GM12878 (cell line): Measurements from ENCODE around the gene LRRC37B. TPM values are rescaled to one million over a fixed set of nuclear protein-coding genes. Genes with fewer than 3 reads are reported as not detected.
"Not testable (repeated sequence)": the region's sequence is repeated elsewhere in the genome, so short reads cannot be mapped to it uniquely, and the experiment has no call there.

Source experiments
- ATAC-seq: fragments of 200-7000 bp; cut with Tn5 transposase; 3 replicates; pipeline ENCODE4 v1.9.1; 2020; ENCODE audit warnings: mild to moderate bottlenecking, moderate library complexity
- BruUV-seq: library from RNA; stranded (reverse); fragments of 400-500 nt; replicated peaks from 2 replicates; lab custom pipeline; 2021; lab: Mats Ljungman, UMichigan
- CTCF ChIA-PET: fragments of 300-600 bp; sonication (Branson Sonifier 250); formaldehyde crosslinking; extraction: SDS; loops from one replicate; lab custom pipeline; 2021; ENCODE audit warnings: inconsistent platforms; lab: Yijun Ruan, JAX
- POLR2A ChIA-PET: fragments of 350-600 bp; formaldehyde crosslinking; extraction: SDS; loops from one replicate; lab custom pipeline; 2021; ENCODE audit warnings: inconsistent platforms; lab: Charles Lee
- RAD21 ChIA-PET: fragments of 300-600 bp; sonication (Branson Sonifier 250); formaldehyde crosslinking; loops from one replicate; lab custom pipeline; 2023; ENCODE audit warnings: antibody characterized with exemption; ENCODE audit not compliant: unreplicated experiment; lab: Charles Lee
- SMC1A ChIA-PET: fragments of 300-600 bp; sonication (Branson Sonifier 250); formaldehyde crosslinking; loops from one replicate; lab custom pipeline; 2023; ENCODE audit not compliant: unreplicated experiment, uncharacterized antibody; lab: Charles Lee
- DNase-seq: peaks from one replicate; pipeline ENCODE4 v3.0.0-alpha.2; 2011; ENCODE audit warnings: low read depth, low spot score
- FAIRE-seq: peaks from 3 replicates; lab custom pipeline; 2011; peaks lifted over from hg19 to GRCh38; lab: Jason Lieb, UNC
- H2AFZ ChIP-seq: 2 replicates; pipeline ENCODE4 v1.6.0; 2011; ENCODE audit warnings: low read depth, low read length, control low read depth; ENCODE audit not compliant: control insufficient read depth
- H3K27ac ChIP-seq: 2 replicates; pipeline ENCODE4 v1.5.1; 2011; ENCODE audit warnings: control low read depth; ENCODE audit not compliant: control insufficient read depth, insufficient read depth
- H3K27me3 ChIP-seq, 2 experiments: replicated peaks in 1 of 2; 2 replicates each; pipeline versions ENCODE4 v1.6.0 to v1.6.1; 2011; ENCODE audit warnings: low read length in 1 of 2; ENCODE audit not compliant: control insufficient read depth in 2 of 2, insufficient read depth in 2 of 2
- H3K36me3 ChIP-seq, 2 experiments: 2 replicates each; pipeline ENCODE4 v1.5.1; 2011; ENCODE audit warnings: low read length in 1 of 2; ENCODE audit not compliant: control insufficient read depth in 2 of 2, insufficient read depth in 2 of 2
- H3K4me1 ChIP-seq: 2 replicates; pipeline ENCODE4 v1.6.1; 2011; ENCODE audit warnings: mild to moderate bottlenecking, low read length, moderate library complexity, mixed read lengths; ENCODE audit not compliant: control insufficient read depth, insufficient read depth
- H3K4me2 ChIP-seq: 2 replicates; pipeline ENCODE4 v1.6.0; 2011; ENCODE audit warnings: control low read depth; ENCODE audit not compliant: control insufficient read depth, insufficient read depth
- H3K4me3 ChIP-seq: fragments of 200-600 bp; sonication (generic); 2 replicates; pipeline ENCODE4 v1.5.1; 2016
- H3K79me2 ChIP-seq: 2 replicates; pipeline ENCODE4 v1.6.0; 2011; ENCODE audit warnings: low read length; ENCODE audit not compliant: control insufficient read depth, insufficient read depth
- H3K9ac ChIP-seq: 2 replicates; pipeline ENCODE4 v1.8.0; 2011; ENCODE audit warnings: low read length, control low read depth, mixed read lengths; ENCODE audit not compliant: control insufficient read depth, insufficient read depth
- H3K9me3 ChIP-seq: replicated peaks from 3 replicates; pipeline ENCODE4 v1.5.1; 2011; ENCODE audit warnings: mild to moderate bottlenecking, low read length; ENCODE audit not compliant: control insufficient read depth, insufficient read depth
- H4K20me1 ChIP-seq: 2 replicates; pipeline ENCODE4 v1.6.0; 2011; ENCODE audit not compliant: control insufficient read depth, insufficient read depth
- BHLHE40 ChIP-seq, 2 experiments: fragments of 450-650 bp in 1 of 2; IDR thresholded peaks; 2 replicates each; pipeline ENCODE4 v1.6.1; 2011 to 2017; ENCODE audit warnings: low read depth in 2 of 2, borderline replicate concordance in 1 of 2, improper control_type of control experiment in 1 of 2, low read length in 1 of 2, mild to moderate bottlenecking in 1 of 2
- CHD1 ChIP-seq: IDR thresholded peaks from 2 replicates; pipeline ENCODE4 v1.6.1; 2012; ENCODE audit warnings: low read depth, low read length, improper control_type of control experiment
- HCFC1 ChIP-seq: fragments of 150-350 bp; IDR thresholded peaks from 2 replicates; pipeline ENCODE4 v1.6.1; 2014; ENCODE audit warnings: low read length
- SUPT20H ChIP-seq: IDR thresholded peaks from 2 replicates; pipeline ENCODE4 v1.6.1; 2011; ENCODE audit warnings: low read depth, mild to moderate bottlenecking, low read length, moderate library complexity, borderline replicate concordance; ENCODE audit not compliant: control insufficient read depth
- ZBED1 ChIP-seq: IDR thresholded peaks from 2 replicates; pipeline ENCODE4 v1.6.1; 2016; ENCODE audit warnings: borderline replicate concordance
- ZSCAN29 ChIP-seq: fragments of 450-650 bp; IDR thresholded peaks from 2 replicates; pipeline ENCODE4 v1.6.1; 2017; ENCODE audit warnings: mild to moderate bottlenecking, moderate library complexity
- WGBS: methylation state at CpG from one replicate; pipeline ENCODE4 v1.1.6; 2016; ENCODE audit warnings: low lambda C conversion rate; ENCODE audit not compliant: insufficient replicate concordance, insufficient coverage; ENCODE audit errors: missing lambda C conversion rate; 5-methylcytosine and 5-hydroxymethylcytosine counted together
- in situ Hi-C: fragments of 300-500 bp; cut with MboI; formaldehyde crosslinking; loops from 9 replicates; pipeline ENCODE4 v1.14.3; 2018; ENCODE audit warnings: mixed read lengths
- intact Hi-C: fragments of 100-400 bp; cut with micrococcal nuclease; formaldehyde crosslinking; loops from one replicate; pipeline ENCODE4 v1.14.2; 2022; ENCODE audit not compliant: unreplicated experiment
- polyA plus RNA-seq, 11 experiments: library from polyadenylated mRNA; depleted of rRNA in 4 of 11; unstranded in 6 of 11; stranded (reverse) in 5 of 11; fragments of >200 nt; fragmentation: Nextera tagmentation in 4 of 11; fragmentation: Illumina TruSeq in 1 of 11; extraction: Ambion mirVana in 4 of 11; extraction: Trizol in 1 of 11; gene quantifications; 1 replicate in 1 of 11; 2 replicates in 10 of 11; pipeline versions ENCODE4 v1.2.1 to v1.2.3, GENCODE V29; 2011 to 2016; ENCODE audit warnings: inconsistent platforms in 2 of 11, missing spikeins in 2 of 11, low read depth in 1 of 11
- total RNA-seq, 4 experiments: library from RNA; depleted of rRNA in 3 of 4; stranded (reverse); fragments of >200 nt in 3 of 4; fragmentation: Illumina TruSeq in 1 of 4; extraction: Trizol in 1 of 4; gene quantifications; 2 replicates each; pipeline versions ENCODE4 v1.2.1 to v1.2.3, GENCODE V29; 2013 to 2021
- TF ChIP-seq, protein P1 (sequence below): fragments of 450-650 bp; formaldehyde crosslinking; IDR thresholded peaks from 2 replicates; pipeline ENCODE4 v1.4.0; 2020; ENCODE audit warnings: mild to moderate bottlenecking, moderate library complexity
- TF ChIP-seq, protein P2 (sequence below): fragments of 450-650 bp; formaldehyde crosslinking; IDR thresholded peaks from 2 replicates; pipeline ENCODE4 v1.5.0; 2022; ENCODE audit warnings: mild to moderate bottlenecking, missing genetic modification characterization

LRRC37B gene
- total and polyA plus RNA-seq, 10 of the 15 experiments (the other 5 are each of a cell fraction or from before 2014, with no cell fraction given), result 3.2 to 25.7 (median 9.2) TPM

DNA sequence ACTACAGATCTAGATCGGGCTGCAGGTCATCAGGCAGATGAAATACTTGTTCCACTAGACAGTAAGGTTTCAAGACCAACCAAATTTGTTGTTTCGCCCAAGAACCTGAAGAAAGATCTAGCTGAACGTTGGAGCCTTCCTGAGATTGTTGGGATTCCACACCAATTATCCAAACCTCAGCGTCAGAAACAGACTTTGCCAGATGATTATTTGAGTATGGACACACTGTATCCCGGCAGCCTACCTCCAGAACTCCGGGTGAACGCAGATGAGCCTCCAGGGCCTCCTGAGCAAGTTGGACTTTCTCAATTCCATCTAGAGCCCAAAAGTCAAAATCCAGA lies 14.4 kb downstream of the LRRC37B start (continued):
- TF ChIP-seq, protein P1, sequence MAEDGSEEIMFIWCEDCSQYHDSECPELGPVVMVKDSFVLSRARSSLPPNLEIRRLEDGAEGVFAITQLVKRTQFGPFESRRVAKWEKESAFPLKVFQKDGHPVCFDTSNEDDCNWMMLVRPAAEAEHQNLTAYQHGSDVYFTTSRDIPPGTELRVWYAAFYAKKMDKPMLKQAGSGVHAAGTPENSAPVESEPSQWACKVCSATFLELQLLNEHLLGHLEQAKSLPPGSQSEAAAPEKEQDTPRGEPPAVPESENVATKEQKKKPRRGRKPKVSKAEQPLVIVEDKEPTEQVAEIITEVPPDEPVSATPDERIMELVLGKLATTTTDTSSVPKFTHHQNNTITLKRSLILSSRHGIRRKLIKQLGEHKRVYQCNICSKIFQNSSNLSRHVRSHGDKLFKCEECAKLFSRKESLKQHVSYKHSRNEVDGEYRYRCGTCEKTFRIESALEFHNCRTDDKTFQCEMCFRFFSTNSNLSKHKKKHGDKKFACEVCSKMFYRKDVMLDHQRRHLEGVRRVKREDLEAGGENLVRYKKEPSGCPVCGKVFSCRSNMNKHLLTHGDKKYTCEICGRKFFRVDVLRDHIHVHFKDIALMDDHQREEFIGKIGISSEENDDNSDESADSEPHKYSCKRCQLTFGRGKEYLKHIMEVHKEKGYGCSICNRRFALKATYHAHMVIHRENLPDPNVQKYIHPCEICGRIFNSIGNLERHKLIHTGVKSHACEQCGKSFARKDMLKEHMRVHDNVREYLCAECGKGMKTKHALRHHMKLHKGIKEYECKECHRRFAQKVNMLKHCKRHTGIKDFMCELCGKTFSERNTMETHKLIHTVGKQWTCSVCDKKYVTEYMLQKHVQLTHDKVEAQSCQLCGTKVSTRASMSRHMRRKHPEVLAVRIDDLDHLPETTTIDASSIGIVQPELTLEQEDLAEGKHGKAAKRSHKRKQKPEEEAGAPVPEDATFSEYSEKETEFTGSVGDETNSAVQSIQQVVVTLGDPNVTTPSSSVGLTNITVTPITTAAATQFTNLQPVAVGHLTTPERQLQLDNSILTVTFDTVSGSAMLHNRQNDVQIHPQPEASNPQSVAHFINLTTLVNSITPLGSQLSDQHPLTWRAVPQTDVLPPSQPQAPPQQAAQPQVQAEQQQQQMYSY (CRISPR knock-in tag), result no peak
- TF ChIP-seq SUPT20H (no peak), CHD1 (no peak), ZSCAN29 (no peak), BHLHE40 (IDR thresholded peaks at IDR 0.05; ENCODE audit: borderline replicate concordance in 1 of 2, low read depth in 2 of 2, low read length in 1 of 2) (no peak), ZBED1 (no peak), HCFC1 (no peak)
- TF ChIP-seq, protein P2, sequence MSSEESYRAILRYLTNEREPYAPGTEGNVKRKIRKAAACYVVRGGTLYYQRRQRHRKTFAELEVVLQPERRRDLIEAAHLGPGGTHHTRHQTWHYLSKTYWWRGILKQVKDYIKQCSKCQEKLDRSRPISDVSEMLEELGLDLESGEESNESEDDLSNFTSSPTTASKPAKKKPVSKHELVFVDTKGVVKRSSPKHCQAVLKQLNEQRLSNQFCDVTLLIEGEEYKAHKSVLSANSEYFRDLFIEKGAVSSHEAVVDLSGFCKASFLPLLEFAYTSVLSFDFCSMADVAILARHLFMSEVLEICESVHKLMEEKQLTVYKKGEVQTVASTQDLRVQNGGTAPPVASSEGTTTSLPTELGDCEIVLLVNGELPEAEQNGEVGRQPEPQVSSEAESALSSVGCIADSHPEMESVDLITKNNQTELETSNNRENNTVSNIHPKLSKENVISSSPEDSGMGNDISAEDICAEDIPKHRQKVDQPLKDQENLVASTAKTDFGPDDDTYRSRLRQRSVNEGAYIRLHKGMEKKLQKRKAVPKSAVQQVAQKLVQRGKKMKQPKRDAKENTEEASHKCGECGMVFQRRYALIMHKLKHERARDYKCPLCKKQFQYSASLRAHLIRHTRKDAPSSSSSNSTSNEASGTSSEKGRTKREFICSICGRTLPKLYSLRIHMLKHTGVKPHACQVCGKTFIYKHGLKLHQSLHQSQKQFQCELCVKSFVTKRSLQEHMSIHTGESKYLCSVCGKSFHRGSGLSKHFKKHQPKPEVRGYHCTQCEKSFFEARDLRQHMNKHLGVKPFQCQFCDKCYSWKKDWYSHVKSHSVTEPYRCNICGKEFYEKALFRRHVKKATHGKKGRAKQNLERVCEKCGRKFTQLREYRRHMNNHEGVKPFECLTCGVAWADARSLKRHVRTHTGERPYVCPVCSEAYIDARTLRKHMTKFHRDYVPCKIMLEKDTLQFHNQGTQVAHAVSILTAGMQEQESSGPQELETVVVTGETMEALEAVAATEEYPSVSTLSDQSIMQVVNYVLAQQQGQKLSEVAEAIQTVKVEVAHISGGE (CRISPR knock-in tag), result no peak
- TF ChIP-seq, all 136 proteins: peak for 0

DNA sequence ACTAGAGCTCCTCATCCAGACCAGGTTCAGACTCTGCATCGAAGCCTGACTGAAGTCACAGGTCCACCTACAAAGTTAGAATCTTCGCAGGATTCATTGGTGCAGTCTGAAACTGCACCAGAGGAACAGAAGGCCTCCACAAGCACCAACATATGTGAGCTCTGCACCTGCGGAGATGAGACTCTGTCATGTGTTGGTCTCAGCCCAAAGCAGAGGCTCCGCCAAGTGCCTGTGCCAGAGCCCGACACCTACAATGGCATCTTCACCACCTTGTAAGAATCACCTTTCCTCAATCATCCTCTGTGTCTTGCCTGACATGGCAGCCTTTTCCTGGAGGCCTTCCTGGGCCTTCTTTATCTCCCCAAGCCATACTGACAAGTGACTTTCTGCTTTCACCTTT lies 15.4 kb downstream of the LRRC37B start:
- BruUV-seq, RAD21 ChIA-PET, DNase-seq, H4K20me1 ChIP-seq, H3K27ac ChIP-seq, FAIRE-seq, ATAC-seq, H3K9me3 ChIP-seq, in situ Hi-C loops, H3K4me1 ChIP-seq, H3K4me3 ChIP-seq, intact Hi-C loops, H3K27me3 ChIP-seq, H3K36me3 ChIP-seq, SMC1A ChIA-PET, H3K79me2 ChIP-seq, POLR2A ChIA-PET, H3K4me2 ChIP-seq, H2AFZ ChIP-seq, H3K9ac ChIP-seq, CTCF ChIA-PET: not testable (repeated sequence)
- WGBS, result 100% methylated on average over 3 of the region's 5 CpGs
